ENCODE measurements around the gene ZNF552.
"Not testable (repeated sequence)": the region's sequence is repeated elsewhere in the genome, so short reads cannot be mapped to it uniquely, and the experiment has no call there.

ZNF552 gene

DNA sequence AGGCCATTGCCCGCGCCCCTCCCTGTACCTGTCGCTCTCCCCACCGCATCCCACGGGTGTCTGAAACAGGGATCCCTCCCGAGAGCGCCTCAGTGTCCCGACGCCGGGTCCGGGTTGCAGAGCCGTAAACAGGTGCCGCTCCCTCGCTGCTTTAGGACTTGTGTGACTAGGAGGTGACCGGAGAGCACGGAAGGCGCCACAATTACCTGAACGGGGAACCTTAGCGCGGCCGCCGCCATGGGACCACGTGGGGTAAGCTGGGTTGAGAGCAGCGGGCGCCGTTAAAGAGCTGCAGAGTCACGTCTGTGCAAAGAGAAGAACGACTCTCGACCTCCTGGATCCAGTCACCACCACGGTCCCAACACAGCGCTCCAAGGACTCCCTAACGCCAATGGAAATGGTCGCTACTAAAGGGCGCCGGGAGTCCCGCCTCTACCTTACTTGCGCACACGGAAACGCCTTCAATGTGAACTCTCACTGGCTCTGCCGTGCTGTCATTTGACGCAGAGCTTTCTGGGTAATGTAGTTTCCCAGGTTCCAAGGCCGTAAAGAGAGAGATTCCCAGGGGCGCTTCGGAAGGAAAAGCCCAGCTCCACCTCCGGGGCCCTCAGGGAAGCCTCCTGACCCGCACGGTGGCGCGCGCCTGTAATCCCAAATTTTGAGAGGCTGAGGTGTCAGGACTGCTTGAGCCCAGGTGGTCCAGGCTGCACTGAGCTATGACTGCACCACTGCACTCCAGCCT, at the start of gene ZNF552:
Gene ZNF552, minus strand, starts transcription at position 409 of the 742 bp plus-strand sequence. Its CDS starts 170 bp downstream, at position 239.
- peak; percentile 89 for DNase-seq (ENCODE audit: low spot score)

GRCh38 chr19:57862351-57862750, 47.6 kb upstream of the ZNF552 start:
- not testable (repeated sequence) for DNase-seq (ENCODE audit: low spot score)

DNA sequence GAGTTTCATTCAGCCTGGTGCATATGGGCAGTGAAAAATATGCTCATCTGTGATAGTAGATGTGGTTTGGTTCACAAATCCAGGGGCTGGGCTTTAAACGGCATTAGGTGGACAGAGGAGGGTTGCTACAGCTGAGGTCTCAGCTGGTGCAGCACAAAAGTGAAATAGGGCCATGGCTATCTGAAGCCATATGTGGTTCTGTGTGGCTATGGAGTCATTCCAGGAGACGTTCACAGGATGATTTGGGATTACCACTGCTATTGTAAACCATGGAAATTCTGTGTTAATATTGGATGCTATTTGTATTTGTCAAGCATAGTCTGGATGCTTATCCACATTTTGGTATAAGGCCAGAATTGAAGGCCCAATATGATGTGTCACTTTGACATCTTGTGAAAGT, 39.4 kb upstream of the ZNF552 start:
- not testable (repeated sequence) for DNase-seq (ENCODE audit: low spot score)

DNA sequence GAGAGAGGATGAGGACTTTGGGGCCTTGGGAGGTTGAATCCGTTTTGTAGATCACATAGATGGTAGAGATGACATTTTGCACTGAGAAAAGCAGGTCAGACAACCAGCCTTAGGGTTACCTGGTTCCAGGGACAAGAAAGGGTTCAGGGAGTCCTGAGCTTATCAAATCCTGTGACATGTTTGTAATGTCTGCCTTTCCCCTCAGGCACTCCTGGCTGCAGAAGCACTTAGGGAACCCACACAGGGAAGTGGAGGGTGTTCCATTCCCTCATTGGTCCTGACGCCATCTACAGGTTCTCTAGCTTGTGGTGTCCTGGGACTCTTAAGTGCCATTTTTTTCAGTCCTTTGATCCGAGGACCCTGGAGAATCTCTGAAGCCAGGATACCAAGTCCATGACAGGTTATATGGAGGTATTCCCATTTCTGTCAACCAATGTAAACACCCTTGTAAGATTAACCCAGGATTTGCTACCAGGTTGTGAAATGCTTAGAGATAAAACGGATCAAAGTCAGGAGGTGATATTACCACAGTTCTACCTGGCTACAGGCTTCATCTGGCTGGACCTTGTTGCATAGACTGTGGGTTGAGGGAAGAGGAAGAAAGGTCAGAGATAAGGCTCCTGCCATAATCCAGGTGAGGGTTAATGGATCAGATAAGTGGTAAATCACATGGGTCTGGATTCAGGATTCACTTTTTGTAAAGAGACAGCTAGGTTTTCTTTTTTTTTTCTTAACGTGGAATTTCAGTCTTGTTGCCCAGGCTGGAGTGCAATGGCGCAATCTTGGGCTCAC, 37.3 kb upstream of the ZNF552 start:
- not testable (repeated sequence) for DNase-seq (ENCODE audit: low spot score)

DNA sequence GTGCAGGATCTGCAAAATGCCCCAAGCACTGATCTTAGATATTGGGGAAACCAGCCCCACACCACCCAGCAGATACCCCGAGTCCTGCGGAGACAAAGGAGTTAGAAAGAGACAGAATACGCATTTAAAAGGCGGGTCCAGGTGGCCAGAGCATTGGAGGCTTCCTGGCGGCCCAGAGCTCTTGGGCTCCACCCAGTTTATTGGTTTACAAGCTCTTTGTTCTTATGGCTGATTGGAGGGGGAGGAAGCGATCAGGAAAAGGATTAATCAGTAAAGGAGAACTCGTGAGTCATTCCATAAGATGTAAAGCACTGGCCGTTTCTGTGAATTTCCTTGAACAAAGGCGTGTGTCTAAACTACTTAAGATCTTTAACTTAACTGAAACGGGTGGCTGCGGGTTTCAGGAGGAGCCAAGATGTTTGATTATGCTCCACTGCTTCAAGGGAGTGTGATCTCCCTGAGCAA, 35.9 kb upstream of the ZNF552 start:
- DNase-seq (ENCODE audit: low spot score), result peak; percentile 5

- peak; percentile 84 for DNase-seq (ENCODE audit: low spot score)
Observed at GRCh38 chr19:57849666-57850473, 35.2 kb upstream of the ZNF552 start, which contains the start of gene ZNF587. Gene ZNF587, plus strand, starts transcription at chr19:57849859. Its CDS starts 180 bp downstream, at chr19:57850039.

- not testable (repeated sequence) for DNase-seq (ENCODE audit: low spot score)
Observed at GRCh38 chr19:57849162-57849665, 34.5 kb upstream of the ZNF552 start.

DNA sequence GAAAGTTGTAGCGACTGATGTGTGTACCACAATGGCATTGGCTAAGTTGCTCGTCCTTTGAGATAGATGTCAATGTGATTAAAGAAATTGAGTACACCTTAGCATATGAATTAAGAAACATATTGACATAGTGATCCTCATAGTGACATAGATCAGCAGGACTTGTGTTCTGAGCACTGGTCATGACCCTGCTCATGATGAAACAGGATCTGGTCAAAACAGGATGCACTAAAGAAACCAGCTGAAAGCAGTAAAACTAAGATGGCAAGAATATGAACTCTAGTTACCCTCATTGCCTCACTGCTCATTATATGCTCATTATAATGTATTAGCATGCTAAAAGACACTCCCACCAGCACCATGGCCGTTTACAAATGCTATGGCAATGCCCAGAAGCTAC, 32.5 kb upstream of the ZNF552 start:
- not testable (repeated sequence) for DNase-seq (ENCODE audit: low spot score)

DNA sequence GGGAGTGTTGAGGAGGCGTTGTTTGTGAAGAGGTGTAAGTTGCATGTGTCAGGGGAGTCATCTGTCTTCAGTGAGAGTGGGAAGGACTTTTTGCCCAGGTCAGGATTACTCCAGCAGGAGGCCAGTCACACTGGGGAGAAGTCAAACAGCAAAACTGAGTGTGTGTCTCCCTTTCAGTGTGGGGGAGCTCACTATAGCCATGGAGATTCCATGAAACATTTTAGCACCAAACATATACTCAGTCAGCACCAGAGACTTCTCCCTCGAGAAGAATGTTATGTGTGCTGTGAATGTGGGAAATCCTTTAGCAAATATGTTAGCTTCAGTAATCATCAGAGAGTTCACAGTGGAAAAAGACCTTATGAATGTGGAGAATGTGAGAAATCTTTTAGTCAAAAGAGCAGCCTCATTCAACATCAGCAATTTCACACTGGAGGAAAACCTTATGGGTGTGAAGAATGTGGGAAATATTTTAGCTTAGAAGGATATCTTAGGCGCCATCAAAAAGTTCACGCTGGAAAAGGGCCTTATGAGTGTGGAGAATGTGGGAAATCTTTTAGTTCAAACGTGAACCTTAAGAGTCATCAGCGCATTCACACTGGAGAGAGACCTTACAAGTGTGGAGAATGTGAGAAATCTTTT, 26.5 kb upstream of the ZNF552 start:
- DNase-seq (ENCODE audit: low spot score), result no peak

DNA sequence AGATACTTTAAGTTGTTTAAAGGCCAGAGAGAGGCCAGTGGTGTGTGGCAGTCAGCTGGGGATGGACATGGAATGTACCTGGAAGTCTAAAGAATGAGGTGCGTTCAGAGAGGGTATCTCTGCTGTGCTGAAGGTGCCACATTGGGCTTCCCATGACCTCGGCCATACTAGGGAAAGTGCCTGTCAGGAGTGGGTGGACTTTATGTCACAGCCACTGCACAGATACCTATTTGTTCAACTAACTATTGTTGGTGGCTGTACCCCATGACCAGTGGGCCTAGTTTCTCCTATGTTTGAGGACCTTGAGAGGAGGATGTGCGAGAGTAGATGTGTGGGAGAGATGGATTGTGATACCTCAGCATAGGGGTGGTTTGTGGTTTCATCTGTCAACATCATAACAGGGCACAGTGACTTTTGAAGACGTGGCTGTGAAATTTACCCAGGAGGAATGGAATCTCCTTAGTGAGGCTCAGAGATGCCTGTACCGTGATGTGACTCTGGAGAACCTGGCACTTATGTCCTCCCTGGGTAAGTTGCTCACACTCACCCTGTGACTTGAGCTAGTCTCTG, 24.0 kb upstream of the ZNF552 start:
- DNase-seq (ENCODE audit: low spot score), result not testable (repeated sequence)

DNA sequence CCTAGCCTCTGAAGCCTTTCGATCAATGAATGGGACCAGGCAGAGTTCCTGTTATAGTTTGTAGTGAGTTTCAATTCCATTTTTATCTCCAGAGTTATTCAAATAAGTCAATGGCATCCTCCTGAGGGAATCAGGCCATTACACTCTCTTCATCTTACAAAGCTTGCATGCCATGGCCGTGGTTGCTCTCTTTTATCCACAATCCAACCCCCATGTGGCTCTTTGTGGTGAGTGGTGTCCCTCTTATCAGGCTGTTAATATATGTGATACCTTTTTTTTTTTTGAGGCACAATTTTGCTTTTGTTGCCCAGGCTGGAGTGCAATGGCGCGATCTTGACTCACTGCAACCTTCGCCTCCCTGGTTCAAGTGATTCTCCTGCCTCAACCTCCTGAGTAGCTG, 22.3 kb upstream of the ZNF552 start:
- DNase-seq (ENCODE audit: low spot score), result not testable (repeated sequence)

- DNase-seq (ENCODE audit: low spot score), result peak; percentile 65
Observed at GRCh38 chr19:57830071-57830602, 15.4 kb upstream of the ZNF552 start, which contains the start of gene ZNF587B. Gene ZNF587B, plus strand, starts transcription at chr19:57830299. Its CDS starts 230 bp downstream, at chr19:57830529.

DNA sequence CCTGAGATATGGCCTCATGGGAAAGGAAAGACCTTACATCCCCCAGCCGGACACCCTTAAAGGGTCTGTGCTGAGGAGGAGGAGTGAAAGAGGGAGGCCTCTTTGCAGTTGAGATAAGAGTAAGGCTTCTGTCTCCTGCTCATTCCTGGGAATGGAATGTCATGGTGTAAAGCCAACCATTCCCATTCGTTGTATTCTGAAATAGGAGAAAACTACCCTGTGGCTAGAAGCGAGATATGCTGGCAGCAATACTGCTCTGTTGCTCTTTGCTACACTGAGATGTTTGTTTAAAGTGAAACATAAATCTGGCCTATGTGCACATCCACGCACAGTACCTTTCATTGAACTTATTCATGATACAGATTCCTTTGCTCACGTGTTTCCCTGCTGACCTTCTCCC, 14.6 kb upstream of the ZNF552 start:
- DNase-seq (ENCODE audit: low spot score), result no peak

DNA sequence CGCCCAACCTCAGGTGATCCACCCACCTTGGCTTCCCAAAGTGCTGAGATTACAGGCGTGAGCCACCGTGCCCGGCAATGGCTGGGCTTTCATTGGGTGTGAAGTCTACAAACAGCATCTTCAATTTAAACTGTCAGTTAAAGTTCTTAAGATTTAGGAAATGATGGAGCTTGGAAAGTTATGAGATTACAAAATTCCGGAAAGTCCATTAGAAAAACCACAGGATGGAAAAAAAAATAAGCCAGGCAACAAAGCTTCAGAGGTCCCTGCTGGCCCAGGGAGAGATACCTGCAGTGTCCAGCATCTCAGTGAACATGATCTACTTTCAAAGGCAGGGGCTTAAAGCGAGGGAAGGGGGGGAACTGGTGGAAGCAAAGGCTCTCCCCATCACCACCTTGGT, 10.8 kb upstream of the ZNF552 start:
- no peak for DNase-seq (ENCODE audit: low spot score)

- DNase-seq (ENCODE audit: low spot score), result not testable (repeated sequence)
Observed at GRCh38 chr19:57823608-57824007, 8.9 kb upstream of the ZNF552 start.

GRCh38 chr19:57823155-57823554, 8.4 kb upstream of the ZNF552 start:
- DNase-seq (ENCODE audit: low spot score), result not testable (repeated sequence)

DNA sequence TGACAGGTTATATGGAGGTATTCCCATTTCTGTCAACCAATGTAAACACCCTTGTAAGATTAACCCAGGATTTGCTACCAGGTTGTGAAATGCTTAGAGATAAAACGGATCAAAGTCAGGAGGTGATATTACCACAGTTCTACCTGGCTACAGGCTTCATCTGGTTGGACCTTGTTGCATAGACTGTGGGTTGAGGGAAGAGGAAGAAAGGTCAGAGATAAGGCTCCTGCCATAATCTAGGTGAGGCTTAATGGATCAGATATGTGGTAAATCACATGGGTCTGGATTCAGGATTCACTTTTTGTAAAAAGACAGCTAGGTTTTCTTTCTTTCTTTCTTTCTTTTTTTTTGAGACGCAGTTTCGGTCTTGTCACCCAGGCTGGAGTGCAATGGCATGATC, 6.8 kb upstream of the ZNF552 start:
- not testable (repeated sequence) for DNase-seq (ENCODE audit: low spot score)

GRCh38 chr19:57821095-57821494, 6.4 kb upstream of the ZNF552 start:
- DNase-seq (ENCODE audit: low spot score), result not testable (repeated sequence)

- DNase-seq (ENCODE audit: low spot score), result no peak
Observed at GRCh38 chr19:57820599-57820998, 5.9 kb upstream of the ZNF552 start.

- peak; percentile 84 for DNase-seq (ENCODE audit: low spot score)
Observed at GRCh38 chr19:57819475-57820148, 4.9 kb upstream of the ZNF552 start.

Measured in hematopoietic multipotent progenitor cell treated with erythropoietin and hydrocortisone succinate and interleukin-3 and kit ligand, for 15 days (in vitro differentiated cells).